ENCODE measurements around the gene ZDBF2.
"Not testable (repeated sequence)": the region's sequence is repeated elsewhere in the genome, so short reads cannot be mapped to it uniquely, and the experiment has no call there.

Gene ZDBF2

DNA sequence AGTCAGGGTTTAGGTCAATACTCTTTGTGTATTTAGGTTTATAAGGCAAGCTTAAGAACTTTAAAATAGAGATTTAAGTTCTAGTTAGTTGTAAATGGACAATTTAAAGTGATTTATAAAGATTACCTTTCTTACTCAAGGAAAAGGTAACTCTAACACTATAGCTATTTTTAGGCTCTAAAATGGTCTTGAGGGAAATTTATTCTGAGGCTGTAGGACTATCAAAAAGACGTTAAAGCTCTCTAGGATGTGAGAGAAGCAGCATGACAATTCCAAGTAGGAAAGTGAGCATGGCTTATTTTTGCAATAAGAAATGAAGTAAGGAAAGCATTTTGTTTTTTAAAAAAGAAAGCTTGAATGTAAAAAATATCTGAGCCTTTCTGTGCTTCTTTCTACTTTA is 78.1 kb downstream of the ZDBF2 start:
- Mint-ChIP-seq H3K9me3 (peaks cover 3 to 9% of the 10 kb centered on the region in 2 donors), H3K36me3 (ENCODE audit: insufficient read depth) (peaks cover 2% of the 10 kb centered on the region), H3K27ac (no peak overlapping the region), H3K4me3 (no peak overlapping the region), H3K27me3 (peaks cover 0 to 9% of the 10 kb centered on the region in 2 donors), H3K4me1 (ENCODE audit: low read depth in 2 of 2) (no peaks in the 10 kb centered on the region)
- DNase-seq (no peak), ATAC-seq (replicated peaks) (no peak)

DNA sequence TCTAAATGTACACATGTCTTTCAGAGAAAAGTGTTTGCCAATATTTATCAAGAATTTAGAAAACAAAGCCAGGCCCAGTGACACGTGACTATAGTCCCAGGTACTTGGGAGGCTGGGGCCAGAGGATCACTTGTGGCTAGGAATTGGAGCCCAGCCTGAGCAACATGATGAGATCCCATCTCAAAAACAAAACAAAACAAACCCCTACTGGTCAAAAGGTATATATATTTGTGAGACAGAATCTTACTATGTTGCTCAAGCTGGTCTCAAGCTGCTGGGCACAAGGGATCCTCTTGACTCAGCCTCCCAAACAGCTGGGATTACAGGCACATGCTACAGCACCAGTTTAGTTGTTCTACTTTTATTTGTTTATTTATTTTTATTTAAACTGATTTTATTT is 79.2 kb downstream of the ZDBF2 start:
- no peak overlapping the region for H3K27ac Mint-ChIP-seq
- ATAC-seq (replicated peaks) (no peak), DNase-seq (no peak)
- H3K36me3 Mint-ChIP-seq (ENCODE audit: insufficient read depth): peaks cover 2% of the 10 kb centered on the region
- H3K9me3 Mint-ChIP-seq: peaks cover 3 to 12% of the 10 kb centered on the region in 2 donors
- H3K27me3 Mint-ChIP-seq: peaks cover 0 to 5% of the 10 kb centered on the region in 2 donors
- H3K4me1 Mint-ChIP-seq (ENCODE audit: low read depth in 2 of 2): no peaks in the 10 kb centered on the region
- no peak overlapping the region for H3K4me3 Mint-ChIP-seq

DNA sequence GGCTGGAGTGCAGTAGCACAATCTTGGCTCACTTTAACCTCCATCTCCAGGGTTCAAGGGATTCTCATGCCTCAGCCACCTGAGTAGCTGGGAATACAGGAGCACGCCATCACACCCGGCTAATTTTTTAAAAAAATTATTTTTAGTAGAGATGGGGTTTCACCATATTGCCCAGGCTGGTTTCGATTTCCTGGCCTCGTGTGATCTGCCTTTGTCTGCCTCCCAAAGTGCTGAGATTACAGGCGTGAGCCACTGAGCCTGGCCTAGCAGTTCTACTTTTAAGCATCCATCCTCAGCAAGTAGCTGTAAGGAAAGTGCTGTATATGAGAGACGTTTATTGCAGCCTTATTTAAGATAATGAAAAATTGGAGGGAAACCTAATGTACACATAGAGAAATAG is 79.7 kb downstream of the ZDBF2 start:
- H3K27me3 Mint-ChIP-seq: peaks cover 0 to 6% of the 10 kb centered on the region in 2 donors
- peaks cover 5 to 14% of the 10 kb centered on the region in 2 donors for H3K9me3 Mint-ChIP-seq
- no peak overlapping the region for H3K4me3 Mint-ChIP-seq
- DNase-seq: no peak
- no peak overlapping the region for H3K27ac Mint-ChIP-seq
- no peaks in the 10 kb centered on the region for H3K4me1 Mint-ChIP-seq (ENCODE audit: low read depth in 2 of 2)
- H3K36me3 Mint-ChIP-seq (ENCODE audit: insufficient read depth): peaks cover 2% of the 10 kb centered on the region
- ATAC-seq (replicated peaks): no peak

DNA sequence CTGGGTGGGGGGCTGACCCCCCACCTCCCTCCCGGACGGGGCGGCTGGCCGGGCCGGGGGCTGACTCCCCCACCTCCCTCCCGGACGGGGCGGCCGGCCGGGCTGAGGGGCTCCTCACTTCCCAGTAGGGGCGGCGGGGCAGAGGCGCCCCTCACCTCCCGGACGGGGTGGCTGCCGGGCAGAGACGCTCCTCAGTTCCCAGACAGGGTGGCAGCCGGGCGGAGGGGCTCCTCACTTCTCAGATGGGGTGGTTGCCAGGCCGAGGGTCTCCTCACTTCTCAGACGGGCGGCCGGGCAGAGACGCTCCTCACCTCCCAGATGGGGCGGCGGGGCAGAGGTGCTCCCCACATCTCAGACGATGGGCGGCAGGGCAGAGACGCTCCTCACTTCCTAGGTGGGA is 82.4 kb downstream of the ZDBF2 start:
- not testable (repeated sequence) for DNase-seq; H3K27ac Mint-ChIP-seq; H3K9me3 Mint-ChIP-seq; ATAC-seq (replicated peaks); H3K27me3 Mint-ChIP-seq; H3K4me1 Mint-ChIP-seq (ENCODE audit: low read depth in 2 of 2); H3K36me3 Mint-ChIP-seq (ENCODE audit: insufficient read depth); H3K4me3 Mint-ChIP-seq

DNA sequence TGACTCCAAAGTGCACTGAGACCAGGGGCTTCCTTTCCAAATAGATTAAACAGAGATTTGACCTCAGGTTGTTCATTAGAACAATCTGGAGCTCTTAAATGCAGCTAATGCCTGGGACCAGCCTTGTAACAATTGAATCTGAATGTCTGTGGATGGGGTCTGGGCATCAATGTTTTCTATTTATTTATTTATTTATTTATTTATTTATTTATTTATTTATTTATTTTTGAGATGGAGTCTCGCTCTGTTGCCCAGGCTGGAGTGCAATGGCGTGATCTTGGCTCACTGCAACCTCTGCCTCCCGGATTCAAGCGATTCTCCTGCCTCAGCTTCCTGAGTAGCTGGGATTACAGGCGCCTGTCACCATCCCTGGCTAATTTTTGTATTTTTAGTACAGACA is 86.4 kb downstream of the ZDBF2 start:
- DNase-seq; H3K27ac Mint-ChIP-seq; H3K9me3 Mint-ChIP-seq; H3K36me3 Mint-ChIP-seq (ENCODE audit: insufficient read depth); H3K27me3 Mint-ChIP-seq; H3K4me3 Mint-ChIP-seq; H3K4me1 Mint-ChIP-seq (ENCODE audit: low read depth in 2 of 2); ATAC-seq (replicated peaks): not testable (repeated sequence)

DNA sequence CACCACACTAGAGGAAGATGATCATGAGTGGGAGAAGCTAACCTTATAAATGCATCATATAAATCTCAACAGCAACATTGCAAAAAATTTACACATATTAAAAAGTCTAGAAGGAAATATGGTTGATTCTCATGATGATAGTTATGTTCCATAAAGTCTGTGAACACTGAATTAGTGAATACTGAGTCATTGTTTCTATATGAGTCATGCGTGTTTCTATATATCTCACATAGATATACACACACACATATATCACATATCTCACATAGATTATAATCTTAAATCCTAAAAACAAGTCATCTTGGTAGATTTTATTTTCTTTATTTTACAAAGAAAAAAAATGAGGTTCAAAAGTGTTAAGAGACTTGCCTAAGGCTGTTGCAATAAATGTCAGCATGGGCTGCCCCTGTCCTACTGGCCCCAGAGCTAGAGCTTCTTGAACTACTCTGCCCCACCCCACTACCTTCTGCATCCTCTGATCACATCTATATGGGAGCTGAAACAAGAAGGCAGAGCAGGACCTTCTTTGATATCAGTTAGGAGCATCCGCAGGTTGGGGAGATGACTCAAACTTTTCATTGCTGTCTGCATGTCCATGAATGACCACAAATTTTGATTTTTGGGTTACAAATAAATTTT is 87.1 kb downstream of the ZDBF2 start:
- Mint-ChIP-seq H3K27ac (no peak overlapping the region), H3K4me3 (no peak overlapping the region), H3K9me3 (peaks cover 2 to 5% of the 10 kb centered on the region in 2 donors), H3K36me3 (ENCODE audit: insufficient read depth) (peaks cover 2% of the 10 kb centered on the region), H3K4me1 (ENCODE audit: low read depth in 2 of 2) (no peaks in the 10 kb centered on the region), H3K27me3 (peaks cover 0 to 6% of the 10 kb centered on the region in 2 donors)
- no peak for ATAC-seq (replicated peaks)
- no peak for DNase-seq
